Keratinocyte (primary cell): ENCODE data around the gene RBBP6. TPM values are rescaled to one million over a fixed set of nuclear protein-coding genes. Genes with fewer than 3 reads are reported as not detected.

Source experiments
- DNase-seq: peaks from one replicate; pipeline ENCODE4 v3.0.0-alpha.2; 2011; ENCODE audit warnings: low read depth, missing footprints, low spot score
- FAIRE-seq: peaks from 2 replicates; lab custom pipeline; 2011; peaks lifted over from hg19 to GRCh38; lab: Jason Lieb, UNC
- H2AFZ ChIP-seq: 2 replicates; pipeline ENCODE4 v1.6.0; 2012; ENCODE audit warnings: low read length, control low read depth, inconsistent platforms; ENCODE audit not compliant: control insufficient read depth
- H3K27ac ChIP-seq: 2 replicates; pipeline ENCODE4 v1.5.1; 2011; ENCODE audit warnings: low read length; ENCODE audit not compliant: control insufficient read depth, insufficient read depth
- H3K27me3 ChIP-seq: 3 replicates; pipeline ENCODE4 v1.6.0; 2011; ENCODE audit warnings: low read length; ENCODE audit not compliant: control insufficient read depth, insufficient read depth; ENCODE audit errors: extremely low read depth
- H3K36me3 ChIP-seq, 2 experiments: 2 replicates in 1 of 2; 3 replicates in 1 of 2; pipeline ENCODE4 v1.5.1; 2011; ENCODE audit warnings: low read length in 2 of 2, mild to moderate bottlenecking in 1 of 2; ENCODE audit not compliant: control insufficient read depth in 2 of 2, insufficient read depth in 2 of 2; ENCODE audit errors: extremely low read depth in 1 of 2
- H3K4me1 ChIP-seq: 3 replicates; pipeline ENCODE4 v1.5.1; 2011; ENCODE audit warnings: low read length; ENCODE audit not compliant: control insufficient read depth, insufficient read depth; ENCODE audit errors: extremely low read depth
- H3K4me2 ChIP-seq: 3 replicates; pipeline ENCODE4 v1.6.0; 2011; ENCODE audit warnings: low read depth, low read length; ENCODE audit not compliant: control insufficient read depth, insufficient read depth; ENCODE audit errors: extremely low read depth
- H3K4me3 ChIP-seq, 3 experiments: fragments of 200-600 bp in 1 of 3; sonication (generic) in 1 of 3; 2 replicates in 2 of 3; 3 replicates in 1 of 3; pipeline ENCODE4 v1.5.1; 2011 to 2016; ENCODE audit warnings: low read length in 3 of 3, mild to moderate bottlenecking in 3 of 3, control low read depth in 2 of 3, inconsistent platforms in 1 of 3, low read depth in 1 of 3, mixed read lengths in 1 of 3, mixed run types in 1 of 3, moderate library complexity in 1 of 3; ENCODE audit not compliant: control insufficient read depth in 2 of 3, insufficient read depth in 2 of 3; ENCODE audit errors: extremely low read depth in 1 of 3
- H3K79me2 ChIP-seq: 2 replicates; pipeline ENCODE4 v1.6.0; 2012; ENCODE audit warnings: low read length; ENCODE audit not compliant: control insufficient read depth, insufficient read depth
- H3K9ac ChIP-seq: 3 replicates; pipeline ENCODE4 v1.6.0; 2011; ENCODE audit warnings: low read length; ENCODE audit not compliant: control insufficient read depth, insufficient read depth; ENCODE audit errors: extremely low read depth
- H3K9me1 ChIP-seq: 3 replicates; pipeline ENCODE4 v1.6.0; 2011; ENCODE audit warnings: low read length; ENCODE audit not compliant: control insufficient read depth, insufficient read depth; ENCODE audit errors: extremely low read depth
- H3K9me3 ChIP-seq: 2 replicates; pipeline ENCODE4 v1.5.1; 2012; ENCODE audit warnings: low read depth, low read length; ENCODE audit not compliant: control insufficient read depth
- H4K20me1 ChIP-seq: 3 replicates; pipeline ENCODE4 v1.6.0; 2011; ENCODE audit warnings: low read length; ENCODE audit not compliant: control insufficient read depth, insufficient read depth; ENCODE audit errors: extremely low read depth
- EZH2 ChIP-seq: IDR thresholded peaks from one replicate; pipeline ENCODE4 v1.6.1; 2012; ENCODE audit warnings: inconsistent platforms, mild to moderate bottlenecking, low read length, moderate library complexity
- dilution Hi-C: fragments of 300-500 bp; cut with MboI; formaldehyde crosslinking; loops from one replicate; pipeline ENCODE4 v1.7.0; 2020; ENCODE audit warnings: low sequenced_read_pairs; ENCODE audit not compliant: extremely low pct_ligation_motif_present
- polyA plus RNA-seq, 5 experiments: library from polyadenylated mRNA; depleted of rRNA in 3 of 5; stranded (reverse) in 3 of 5; stranded (forward) in 1 of 5; unstranded in 1 of 5; fragments of >200 nt; gene quantifications; 1 replicate in 1 of 5; 2 replicates in 3 of 5; 3 replicates in 1 of 5; pipeline versions ENCODE4 v1.2.1 to v1.2.3, GENCODE V29; 2011 to 2012; ENCODE audit warnings: missing spikeins in 2 of 5, low read depth in 1 of 5, low replicate concordance in 1 of 5
- TF ChIP-seq, protein P1 (sequence below), 3 experiments: IDR thresholded peaks in 1 of 3; conservative IDR thresholded peaks in 1 of 3; optimal IDR thresholded peaks in 1 of 3; 2 replicates in 2 of 3; 3 replicates in 1 of 3; pipeline versions ENCODE3 to v1.5.1; 2011; ENCODE audit warnings: low read length in 3 of 3, mild to moderate bottlenecking in 3 of 3, moderate library complexity in 2 of 3, control low read depth in 1 of 3, inconsistent platforms in 1 of 3; ENCODE audit not compliant: insufficient read depth in 2 of 3; ENCODE audit errors: extremely low read depth in 1 of 3

RBBP6 gene
- polyA plus RNA-seq, 1 donor (not counting 4 experiments of a cell fraction or from before 2014, with no cell fraction given): 32.1 TPM

DNA sequence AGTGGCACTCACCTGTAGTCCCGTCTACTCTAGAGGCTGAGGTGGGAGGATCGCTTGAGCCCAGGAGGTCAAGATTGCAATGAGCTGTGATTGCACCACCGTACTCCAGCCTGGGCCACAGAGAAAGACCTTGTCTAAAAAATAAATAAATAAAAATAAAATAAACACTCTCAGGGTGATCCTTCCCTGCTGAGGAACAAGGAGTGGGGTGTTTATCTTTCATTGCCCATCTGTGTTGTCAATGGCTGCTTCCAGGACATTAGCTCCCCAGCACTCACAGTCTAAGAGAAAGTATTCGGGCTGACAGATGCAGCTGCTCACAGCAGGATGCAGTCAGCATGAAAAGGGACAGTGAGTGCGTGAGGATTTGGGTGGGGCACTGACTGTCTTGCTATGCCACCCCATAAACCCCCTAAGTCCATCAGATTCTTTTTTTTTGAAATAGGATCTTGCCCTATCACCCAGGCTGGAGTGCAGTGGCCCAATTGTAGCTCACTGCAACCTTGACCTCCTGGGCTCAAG is 31.3 kb upstream of the RBBP6 start:
- DNase-seq (no peak), FAIRE-seq (no peak)
- Histone ChIP-seq H3K9me1 (no peaks in the 10 kb centered on the region), H3K27ac (no peak overlapping the region), H3K36me3 (no peaks in the 10 kb centered on the region), H3K79me2 (no peaks in the 10 kb centered on the region), H3K4me1 (no peaks in the 10 kb centered on the region), H3K9ac (no peak overlapping the region), H4K20me1 (no peaks in the 10 kb centered on the region), H3K27me3 (no peaks in the 10 kb centered on the region), H2AFZ (no peak overlapping the region), H3K4me3 (no peak overlapping the region), H3K4me2 (no peak overlapping the region), H3K9me3 (no peaks in the 10 kb centered on the region)
- no peak for TF ChIP-seq EZH2
- TF ChIP-seq, protein P1, sequence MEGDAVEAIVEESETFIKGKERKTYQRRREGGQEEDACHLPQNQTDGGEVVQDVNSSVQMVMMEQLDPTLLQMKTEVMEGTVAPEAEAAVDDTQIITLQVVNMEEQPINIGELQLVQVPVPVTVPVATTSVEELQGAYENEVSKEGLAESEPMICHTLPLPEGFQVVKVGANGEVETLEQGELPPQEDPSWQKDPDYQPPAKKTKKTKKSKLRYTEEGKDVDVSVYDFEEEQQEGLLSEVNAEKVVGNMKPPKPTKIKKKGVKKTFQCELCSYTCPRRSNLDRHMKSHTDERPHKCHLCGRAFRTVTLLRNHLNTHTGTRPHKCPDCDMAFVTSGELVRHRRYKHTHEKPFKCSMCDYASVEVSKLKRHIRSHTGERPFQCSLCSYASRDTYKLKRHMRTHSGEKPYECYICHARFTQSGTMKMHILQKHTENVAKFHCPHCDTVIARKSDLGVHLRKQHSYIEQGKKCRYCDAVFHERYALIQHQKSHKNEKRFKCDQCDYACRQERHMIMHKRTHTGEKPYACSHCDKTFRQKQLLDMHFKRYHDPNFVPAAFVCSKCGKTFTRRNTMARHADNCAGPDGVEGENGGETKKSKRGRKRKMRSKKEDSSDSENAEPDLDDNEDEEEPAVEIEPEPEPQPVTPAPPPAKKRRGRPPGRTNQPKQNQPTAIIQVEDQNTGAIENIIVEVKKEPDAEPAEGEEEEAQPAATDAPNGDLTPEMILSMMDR (optimal IDR thresholded peaks at IDR 0.05 in 1 of 3, IDR thresholded peaks at IDR 0.05 in 1 of 3, conservative IDR thresholded peaks at IDR 0.05 in 1 of 3; ENCODE audit: extremely low read depth in 1 of 3, insufficient read depth in 2 of 3, low read length in 3 of 3): no peak
- dilution Hi-C loops: no loop called here

DNA sequence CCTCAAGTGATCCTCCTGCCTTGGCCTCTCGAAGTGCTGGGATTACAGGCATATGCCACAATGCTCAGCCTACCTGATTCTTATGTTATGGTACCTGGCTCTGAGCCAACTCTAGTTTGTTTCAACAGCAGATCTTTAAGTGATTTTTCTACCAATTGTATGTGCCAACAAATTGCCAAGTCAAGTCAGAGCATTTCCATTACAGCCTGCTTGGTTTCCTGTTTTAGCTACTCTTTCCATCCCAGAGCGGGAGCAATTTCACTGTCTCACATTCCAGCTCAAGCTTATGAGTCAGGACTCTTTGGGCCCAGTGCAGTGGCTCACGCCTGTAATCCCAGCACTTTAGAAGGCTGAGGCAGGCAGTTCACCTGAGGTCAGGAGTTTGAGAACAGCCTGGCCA is 30.8 kb upstream of the RBBP6 start:
- Histone ChIP-seq H3K79me2 (no peaks in the 10 kb centered on the region), H3K9ac (no peak overlapping the region), H3K9me3 (no peaks in the 10 kb centered on the region), H3K9me1 (no peaks in the 10 kb centered on the region), H3K27ac (no peak overlapping the region), H3K4me2 (no peak overlapping the region), H3K36me3 (no peaks in the 10 kb centered on the region), H2AFZ (no peak overlapping the region), H3K4me1 (no peaks in the 10 kb centered on the region), H4K20me1 (no peaks in the 10 kb centered on the region), H3K4me3 (no peak overlapping the region), H3K27me3 (no peaks in the 10 kb centered on the region)
- dilution Hi-C loops: no loop called here
- DNase-seq: no peak
- FAIRE-seq: no peak
- TF ChIP-seq, protein P1 (optimal IDR thresholded peaks at IDR 0.05 in 1 of 3, IDR thresholded peaks at IDR 0.05 in 1 of 3, conservative IDR thresholded peaks at IDR 0.05 in 1 of 3; ENCODE audit: extremely low read depth in 1 of 3, insufficient read depth in 2 of 3, low read length in 3 of 3): no peak
- TF ChIP-seq EZH2: no peak
